Body of pancreas (tissue), 4 donors: Measurements from ENCODE around the gene UBN1. TPM values are rescaled to one million over a fixed set of nuclear protein-coding genes. Genes with fewer than 3 reads are reported as not detected.

Experiments used
- ATAC-seq: fragments of 150-250 bp; one replicate; pipeline ENCODE4 v1.9.1; 2016
- DNase-seq, 4 donors: peaks; one replicate each; pipeline ENCODE4 v3.0.0-alpha.2; 2019
- H3K27ac ChIP-seq, 4 donors: fragments of 200-600 bp; sonication (generic); 1 replicate in 3 of 4; 2 replicates in 1 of 4; pipeline versions ENCODE4 v1.5.1 to v1.6.1; 2016 to 2019; ENCODE audit warnings: mild to moderate bottlenecking in 1 of 4, mixed read lengths in 1 of 4, moderate library complexity in 1 of 4
- H3K27me3 ChIP-seq, 2 donors: fragments of 200-600 bp; sonication (generic); one replicate each; pipeline ENCODE4 v1.6.0; 2016; ENCODE audit warnings: mild to moderate bottlenecking in 1 of 2
- H3K36me3 ChIP-seq, 2 donors: fragments of 200-600 bp; sonication (generic); replicated peaks in 1 of 2; 2 replicates each; pipeline ENCODE4 v1.5.1; 2016; ENCODE audit warnings: low read depth in 2 of 2; ENCODE audit not compliant: insufficient read depth in 1 of 2
- H3K4me1 ChIP-seq: fragments of 200-600 bp; sonication (generic); one replicate; pipeline ENCODE4 v1.6.0; 2016
- H3K4me3 ChIP-seq, 2 donors: fragments of 200-600 bp; sonication (generic); 1 replicate in 1 of 2; 2 replicates in 1 of 2; pipeline ENCODE4 v1.5.1; 2016 to 2019
- H3K9me3 ChIP-seq, 3 donors: fragments of 200-600 bp; sonication (generic); 1 replicate in 2 of 3; 2 replicates in 1 of 3; pipeline ENCODE4 v1.5.1; 2016
- POLR2A ChIP-seq, 3 donors: fragments of 450-650 bp; IDR thresholded peaks; one replicate each; pipeline ENCODE4 v1.6.1; 2016; ENCODE audit warnings: antibody characterized with exemption in 3 of 3, mild to moderate bottlenecking in 2 of 3
- WGBS, 2 donors: methylation state at CpG; one replicate each; pipeline ENCODE4 v1.1.5; 2017; 5-methylcytosine and 5-hydroxymethylcytosine counted together
- intact Hi-C: fragments of 100-400 bp; cut with DNase I; formaldehyde crosslinking; loops from one replicate; pipeline ENCODE4 v1.15.1; 2023
- total RNA-seq, 2 donors: library from RNA; depleted of rRNA; stranded (reverse); fragments of >200 nt; gene quantifications; one replicate each; pipeline ENCODE4 v1.1.0, GENCODE V29; 2016
- TF ChIP-seq, protein P1 (sequence below), 7 experiments: fragments of 450-650 bp in 4 of 7; fragments of 200-600 bp in 3 of 7; sonication (generic) in 3 of 7; IDR thresholded peaks; one replicate each; pipeline ENCODE4 v1.5.1; 2016 to 2019; ENCODE audit warnings: antibody characterized with exemption in 7 of 7

The UBN1 gene
- total RNA-seq, 2 donors from 2014 or later = 20.8 to 41.2 TPM

DNA sequence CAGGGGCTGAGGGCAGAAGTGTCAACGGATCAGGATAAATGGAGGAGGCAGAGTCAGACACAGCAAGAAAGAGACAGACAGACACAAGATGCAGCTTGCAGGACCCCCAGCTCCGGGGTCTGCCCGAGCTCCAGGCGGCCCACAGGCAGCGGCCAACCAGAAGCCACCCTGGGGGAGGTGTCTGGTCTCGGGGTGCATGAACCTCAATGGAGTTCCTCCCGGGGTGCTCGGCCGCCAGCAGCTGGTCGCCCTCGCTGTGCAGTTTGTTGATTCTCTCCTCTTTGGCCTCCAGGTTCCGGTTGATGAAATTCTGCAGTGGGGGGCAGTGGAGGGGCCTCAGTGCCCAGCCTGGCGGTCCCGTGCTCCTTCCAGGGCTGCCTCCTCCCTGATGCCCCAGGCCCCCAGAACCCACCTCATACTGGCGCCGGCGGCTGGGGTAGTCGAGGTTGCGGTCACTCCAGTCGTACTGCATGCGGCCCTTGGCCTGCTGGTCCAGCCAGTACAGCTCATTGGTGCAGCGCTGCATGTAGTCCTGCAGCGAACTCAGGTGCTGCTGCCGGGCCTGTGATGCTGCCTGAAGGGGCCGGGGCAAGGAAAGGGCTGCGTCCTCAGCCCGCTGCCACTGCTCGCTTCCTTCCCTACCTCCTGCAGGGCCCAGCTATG is 51.7 kb downstream of the UBN1 start:
- 92% methylated on average over 18 to 23 of the region's 28 CpGs for WGBS, 2 donors
- Histone ChIP-seq H3K4me3 (no peak overlapping the region), H3K9me3 (no peaks in the 10 kb centered on the region), H3K27me3 (no peaks in the 10 kb centered on the region), H3K36me3 (peaks cover 0 to 2% of the 10 kb centered on the region in 2 donors), H3K4me1 (no peaks in the 10 kb centered on the region), H3K27ac (no peak overlapping the region)
- no peak for DNase-seq
- ATAC-seq = no peak
- intact Hi-C loops = no loop called here
- TF ChIP-seq, protein P1, sequence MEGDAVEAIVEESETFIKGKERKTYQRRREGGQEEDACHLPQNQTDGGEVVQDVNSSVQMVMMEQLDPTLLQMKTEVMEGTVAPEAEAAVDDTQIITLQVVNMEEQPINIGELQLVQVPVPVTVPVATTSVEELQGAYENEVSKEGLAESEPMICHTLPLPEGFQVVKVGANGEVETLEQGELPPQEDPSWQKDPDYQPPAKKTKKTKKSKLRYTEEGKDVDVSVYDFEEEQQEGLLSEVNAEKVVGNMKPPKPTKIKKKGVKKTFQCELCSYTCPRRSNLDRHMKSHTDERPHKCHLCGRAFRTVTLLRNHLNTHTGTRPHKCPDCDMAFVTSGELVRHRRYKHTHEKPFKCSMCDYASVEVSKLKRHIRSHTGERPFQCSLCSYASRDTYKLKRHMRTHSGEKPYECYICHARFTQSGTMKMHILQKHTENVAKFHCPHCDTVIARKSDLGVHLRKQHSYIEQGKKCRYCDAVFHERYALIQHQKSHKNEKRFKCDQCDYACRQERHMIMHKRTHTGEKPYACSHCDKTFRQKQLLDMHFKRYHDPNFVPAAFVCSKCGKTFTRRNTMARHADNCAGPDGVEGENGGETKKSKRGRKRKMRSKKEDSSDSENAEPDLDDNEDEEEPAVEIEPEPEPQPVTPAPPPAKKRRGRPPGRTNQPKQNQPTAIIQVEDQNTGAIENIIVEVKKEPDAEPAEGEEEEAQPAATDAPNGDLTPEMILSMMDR (IDR thresholded peaks at IDR 0.05) = no peak
- no peak for TF ChIP-seq POLR2A (IDR thresholded peaks at IDR 0.05)

DNA sequence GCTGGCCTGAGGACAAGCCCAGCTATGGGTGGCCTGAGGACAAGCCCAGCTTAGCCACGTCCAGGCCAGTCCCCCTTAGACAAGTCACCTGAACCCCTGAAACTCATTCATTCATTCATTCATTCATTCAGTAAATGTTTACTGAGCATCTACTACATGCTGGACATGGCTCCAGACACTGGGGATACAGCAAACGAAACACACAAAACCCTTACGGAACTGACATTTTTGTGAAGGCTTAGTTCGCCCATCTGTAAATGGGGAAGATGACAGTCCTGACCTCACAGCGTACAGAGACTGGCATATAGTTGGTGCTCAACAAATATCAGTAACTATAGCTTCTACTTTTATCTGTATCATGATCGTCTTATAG is 52.2 kb downstream of the UBN1 start:
- peaks cover 0 to 2% of the 10 kb centered on the region in 2 donors for H3K36me3 ChIP-seq
- intact Hi-C loops = no loop called here
- 79 to 84% methylated on average over 6 of the region's 6 CpGs for WGBS, 2 donors
- H3K4me1 ChIP-seq = no peaks in the 10 kb centered on the region
- no peak for ATAC-seq
- no peak for DNase-seq
- no peaks in the 10 kb centered on the region for H3K27me3 ChIP-seq
- no peaks in the 10 kb centered on the region for H3K9me3 ChIP-seq
- no peak overlapping the region for H3K4me3 ChIP-seq
- H3K27ac ChIP-seq = no peak overlapping the region
- TF ChIP-seq, protein P1 (IDR thresholded peaks at IDR 0.05) = no peak
- TF ChIP-seq POLR2A (IDR thresholded peaks at IDR 0.05) = no peak

DNA sequence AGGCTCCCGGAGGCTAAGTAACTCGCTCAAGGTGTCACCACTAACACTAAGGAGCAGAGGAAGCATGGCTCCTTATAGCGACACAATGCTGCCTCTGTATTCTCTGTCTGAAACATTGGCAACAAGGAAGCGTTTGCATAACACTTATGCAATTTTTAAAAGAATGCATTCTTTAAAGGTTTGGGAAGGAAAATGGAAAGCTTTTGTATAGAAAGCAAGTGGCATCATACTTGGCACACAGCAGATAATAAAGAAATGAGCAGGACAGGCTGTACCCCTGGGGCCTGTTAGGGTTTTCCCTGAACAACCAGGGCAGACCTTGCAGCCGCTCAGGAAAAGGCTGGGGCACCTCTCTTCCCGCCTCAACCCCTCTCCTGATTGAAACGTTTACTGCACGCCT is 52.8 kb downstream of the UBN1 start:
- intact Hi-C loops = no loop called here
- H3K36me3 ChIP-seq = no peaks in the 10 kb centered on the region
- H3K27me3 ChIP-seq = no peaks in the 10 kb centered on the region
- no peak overlapping the region for H3K4me3 ChIP-seq
- no peak overlapping the region for H3K27ac ChIP-seq
- 61 to 73% methylated on average over 8 of the region's 8 CpGs for WGBS, 2 donors
- TF ChIP-seq, protein P1 (IDR thresholded peaks at IDR 0.05) = no peak
- no peak for TF ChIP-seq POLR2A (IDR thresholded peaks at IDR 0.05)
- DNase-seq (no peak), ATAC-seq (no peak)
- no peaks in the 10 kb centered on the region for H3K9me3 ChIP-seq
- H3K4me1 ChIP-seq = no peaks in the 10 kb centered on the region

GRCh38 chr16:4900750-4901149 is 53.5 kb downstream of the UBN1 start:
- H3K4me1 ChIP-seq = no peaks in the 10 kb centered on the region
- intact Hi-C loops = no loop called here
- H3K36me3 ChIP-seq = no peaks in the 10 kb centered on the region
- DNase-seq (no peak), ATAC-seq (no peak)
- WGBS, 2 donors = 88 to 93% methylated on average over 4 to 10 of the region's 11 CpGs
- TF ChIP-seq, protein P1 (IDR thresholded peaks at IDR 0.05) = no peak
- TF ChIP-seq POLR2A (IDR thresholded peaks at IDR 0.05) = no peak
- H3K9me3 ChIP-seq = no peaks in the 10 kb centered on the region
- no peak overlapping the region for H3K27ac ChIP-seq
- no peak overlapping the region for H3K4me3 ChIP-seq
- no peaks in the 10 kb centered on the region for H3K27me3 ChIP-seq

DNA sequence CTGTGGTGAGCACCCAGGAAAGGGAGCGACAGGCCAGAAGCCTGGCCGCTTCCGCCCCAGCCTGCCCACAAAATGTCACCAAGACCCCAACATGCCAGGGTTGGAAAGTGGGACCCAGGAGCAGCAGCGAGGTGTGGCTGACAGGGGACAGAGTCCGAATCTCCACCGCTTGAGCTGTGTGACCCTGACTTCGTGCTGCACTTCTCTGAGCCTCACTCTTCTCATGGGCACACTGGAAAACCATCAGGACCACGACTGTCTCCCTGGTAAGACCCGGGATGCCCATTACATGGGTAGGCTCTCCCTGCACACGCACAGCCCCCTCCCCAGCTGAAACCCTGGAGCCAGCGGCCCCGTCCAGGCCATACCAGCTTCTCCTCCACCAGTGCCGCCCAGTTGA is 54.8 kb downstream of the UBN1 start:
- no peaks in the 10 kb centered on the region for H3K4me1 ChIP-seq
- 94% methylated on average over 10 to 13 of the region's 13 CpGs for WGBS, 2 donors
- no peaks in the 10 kb centered on the region for H3K27me3 ChIP-seq
- no peaks in the 10 kb centered on the region for H3K9me3 ChIP-seq
- intact Hi-C loops = no loop called here
- no peak overlapping the region for H3K4me3 ChIP-seq
- H3K27ac ChIP-seq = no peak overlapping the region
- TF ChIP-seq POLR2A (IDR thresholded peaks at IDR 0.05) = no peak
- TF ChIP-seq, protein P1 (IDR thresholded peaks at IDR 0.05) = no peak
- no peaks in the 10 kb centered on the region for H3K36me3 ChIP-seq
- DNase-seq = no peak
- no peak for ATAC-seq
